HG03460 (cell line): ENCODE results near the gene RSPH6A.

ENCODE experiments used
- ATAC-seq: cut with Tn5 transposase; IDR thresholded peaks from one replicate; pipeline ENCODE4 v1.9.1; 2021; ENCODE audit not compliant: unreplicated experiment

The RSPH6A gene

DNA sequence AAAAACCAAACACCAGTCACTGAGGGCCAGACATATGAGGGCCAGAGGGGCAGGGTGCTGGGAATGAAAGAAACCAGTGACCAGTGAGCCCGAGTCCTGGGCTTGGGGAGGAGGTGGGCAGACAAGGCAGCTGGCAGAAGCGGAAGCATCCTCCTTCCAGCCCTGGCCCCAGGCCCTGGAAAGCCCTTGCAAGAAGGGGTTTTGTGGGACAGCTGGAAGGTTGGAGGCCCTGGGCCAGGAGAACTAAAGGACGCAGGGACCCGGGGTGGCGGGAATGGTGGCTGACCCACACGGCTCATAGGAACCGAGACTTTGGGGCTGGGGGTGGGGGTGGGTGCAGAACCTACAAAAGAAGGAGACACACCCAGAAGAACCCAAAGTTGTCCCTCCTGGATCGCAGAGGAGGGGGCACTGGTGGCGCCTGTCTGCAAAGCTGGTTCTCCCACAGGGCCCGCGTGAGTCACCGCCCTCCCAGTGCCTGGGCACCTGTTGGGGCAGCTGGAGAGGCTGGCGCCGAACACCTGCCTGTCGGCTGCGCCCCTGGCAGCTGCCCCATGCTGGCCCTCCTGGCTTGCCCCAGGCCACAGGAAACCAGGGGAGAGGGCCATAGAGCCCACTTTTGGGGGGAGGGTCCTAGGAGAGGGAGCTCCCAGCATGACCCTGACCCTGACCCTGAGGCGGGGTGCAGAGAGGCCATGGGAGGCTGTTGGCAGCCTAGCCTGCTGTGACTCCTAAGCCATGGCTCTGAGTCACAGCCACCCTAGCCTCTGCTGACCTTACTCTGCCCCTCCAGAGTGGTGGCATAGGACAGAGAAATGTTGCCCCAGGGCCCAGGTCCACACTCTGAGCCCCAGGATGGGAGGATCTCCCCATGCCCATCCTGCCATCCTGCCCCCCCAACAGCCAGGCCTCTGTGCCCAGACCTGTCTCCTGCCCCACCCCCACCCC, 33.6 kb downstream of the RSPH6A start:
- ATAC-seq: no peak

DNA sequence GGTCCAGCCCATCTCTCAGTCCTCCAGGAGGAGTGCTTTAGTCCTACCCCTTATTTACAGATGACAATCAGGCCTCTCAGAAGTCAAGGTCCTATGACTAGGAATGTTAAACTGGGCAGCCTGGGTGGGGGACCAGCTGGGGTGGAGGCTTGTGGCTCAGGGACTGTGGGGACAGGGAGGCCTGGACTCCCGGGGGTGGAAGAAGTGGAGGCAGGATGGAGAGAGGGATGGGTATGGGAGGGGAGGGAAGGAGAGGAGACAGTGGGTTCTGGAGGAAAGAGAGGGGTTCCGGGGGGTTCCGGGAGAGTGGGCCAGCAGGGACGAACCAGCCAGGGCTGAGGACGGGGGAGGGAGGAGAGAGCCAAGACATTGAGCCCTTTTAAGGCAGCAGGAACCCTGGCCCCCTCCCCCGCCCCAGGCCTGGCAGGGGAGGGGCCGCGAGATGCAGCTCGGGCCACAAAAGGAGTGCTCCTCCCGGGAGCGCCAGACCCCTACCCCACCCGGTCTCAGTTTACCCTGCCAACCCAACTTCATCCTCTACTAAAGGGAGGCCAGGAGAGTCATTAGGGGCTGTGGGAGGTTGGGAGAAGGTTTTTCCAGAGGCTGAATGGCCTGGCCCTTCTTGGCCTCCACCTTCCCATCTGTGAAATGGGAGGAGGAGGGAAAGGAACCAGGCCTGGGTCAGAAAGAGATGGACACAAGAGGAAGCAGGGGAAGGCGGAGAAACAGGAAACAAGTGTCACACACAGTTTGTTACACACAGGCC, 34.5 kb downstream of the RSPH6A start:
- ATAC-seq: no peak

DNA sequence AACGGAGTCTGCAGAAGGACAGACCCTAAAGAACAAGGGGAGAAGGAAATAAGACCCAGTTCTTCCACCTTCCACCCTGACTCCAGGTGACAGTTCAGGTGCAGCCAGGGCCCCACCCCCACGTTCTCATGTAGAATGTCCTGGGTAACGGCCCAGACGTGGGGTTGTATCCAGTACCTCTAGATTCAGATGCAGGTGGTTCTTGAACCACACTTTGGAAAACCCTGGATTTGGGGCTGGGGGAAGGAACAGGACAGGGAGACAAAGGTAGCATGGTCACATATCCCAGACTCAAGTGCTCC, 35.0 kb downstream of the RSPH6A start:
- no peak for ATAC-seq

DNA sequence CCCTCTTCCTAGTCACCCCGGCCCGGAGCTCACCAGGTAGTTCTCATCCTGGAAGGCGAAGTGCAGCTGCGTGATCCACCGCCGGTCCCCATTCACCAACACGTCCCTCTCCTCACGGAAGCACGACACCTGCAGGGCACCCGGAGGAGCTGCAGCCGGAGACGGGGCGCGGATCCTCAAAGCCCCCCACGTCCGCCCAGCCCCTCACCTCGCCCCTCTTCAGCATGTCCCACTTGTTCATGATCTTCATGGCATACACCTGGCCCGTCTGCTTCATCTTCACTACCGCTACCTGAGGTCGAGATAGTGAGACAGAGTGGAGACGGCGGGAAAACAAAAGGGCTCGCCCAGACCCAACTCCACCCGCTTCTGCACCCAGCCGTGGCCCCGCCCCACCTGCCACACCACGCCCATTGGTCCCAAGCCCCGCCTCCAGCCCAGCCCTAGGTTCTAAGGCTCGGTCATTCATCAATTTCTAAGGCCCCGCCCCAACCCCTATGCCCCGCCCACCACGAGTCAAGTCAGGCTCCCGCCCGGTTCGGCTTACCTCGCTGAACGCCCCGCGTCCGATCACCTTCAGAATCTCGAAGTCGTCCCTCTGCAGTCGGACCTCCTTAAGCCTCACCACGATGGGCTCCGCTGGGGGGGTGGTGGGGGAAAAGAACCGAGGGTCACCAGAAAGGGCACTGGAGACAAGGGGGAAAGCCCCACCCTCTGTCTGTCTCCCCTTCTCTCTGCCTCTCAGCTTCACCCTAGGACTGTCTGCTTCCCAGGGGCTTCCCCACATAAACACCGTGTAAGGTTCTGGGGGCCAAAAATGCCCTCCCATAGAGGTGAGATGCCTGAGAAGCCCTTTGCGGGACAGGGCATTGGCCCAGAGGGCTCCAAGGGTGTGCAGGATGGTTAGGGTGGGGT, 35.6 kb downstream of the RSPH6A start:
- peak; percentile 78 for ATAC-seq

DNA sequence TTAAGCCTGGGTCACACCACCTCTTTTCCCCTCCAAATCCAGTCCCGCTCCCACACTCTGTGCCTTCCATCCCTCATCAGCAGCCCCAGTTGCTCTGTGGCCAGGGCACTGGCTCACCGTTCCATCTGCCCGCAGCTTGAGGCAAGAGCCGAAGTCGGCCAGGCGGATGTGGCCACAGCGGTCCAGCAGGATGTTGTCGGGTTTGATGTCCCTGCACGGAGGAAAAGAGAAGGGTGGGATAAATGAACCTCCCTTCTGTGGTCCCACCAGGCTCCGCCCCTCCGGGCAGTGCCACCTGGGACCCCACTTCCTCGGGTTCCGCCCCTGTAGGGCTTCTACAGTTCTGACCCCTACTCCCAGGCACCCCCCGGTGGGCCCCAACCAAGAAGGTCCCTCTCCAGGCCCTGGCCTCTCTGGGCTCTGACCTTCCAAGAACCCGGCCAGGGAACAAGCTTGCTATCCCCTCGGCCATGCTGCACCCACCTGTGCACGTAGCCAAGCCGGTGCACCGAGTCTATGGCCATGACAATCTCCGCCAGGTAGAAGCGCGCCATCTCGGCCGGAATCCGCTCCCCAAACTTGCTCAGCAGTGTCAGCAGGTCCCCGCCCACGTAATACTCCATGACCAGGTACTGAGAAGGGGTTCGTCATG, 37.0 kb downstream of the RSPH6A start:
- ATAC-seq: no peak

DNA sequence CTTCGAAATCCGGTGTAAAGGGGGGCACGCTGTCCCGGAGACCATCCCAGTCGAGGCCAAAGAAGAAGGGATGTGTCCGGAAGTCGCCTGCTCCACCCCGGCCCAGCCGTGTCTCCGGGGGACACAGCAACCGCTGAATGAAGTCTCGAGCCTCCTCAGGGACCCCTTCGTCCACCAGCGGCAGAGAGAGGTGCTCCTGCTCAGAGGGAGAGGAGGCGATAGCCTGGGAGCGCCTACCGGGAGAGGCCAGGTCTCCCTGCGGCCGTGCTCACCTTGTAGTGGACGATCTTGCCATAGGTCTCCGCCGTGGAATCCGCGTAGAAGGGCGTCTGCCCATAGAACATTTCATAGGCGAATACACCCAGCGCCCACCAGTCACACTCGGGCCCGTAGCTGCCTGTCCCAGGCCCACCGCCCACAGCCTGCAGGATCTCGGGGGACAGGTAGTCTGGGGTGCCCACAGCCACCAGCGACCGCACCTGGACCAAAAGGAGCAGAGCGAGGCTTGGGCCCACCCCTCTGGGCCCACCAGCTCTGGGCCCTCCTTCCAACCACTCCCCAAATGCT, 37.6 kb downstream of the RSPH6A start:
- no peak for ATAC-seq

DNA sequence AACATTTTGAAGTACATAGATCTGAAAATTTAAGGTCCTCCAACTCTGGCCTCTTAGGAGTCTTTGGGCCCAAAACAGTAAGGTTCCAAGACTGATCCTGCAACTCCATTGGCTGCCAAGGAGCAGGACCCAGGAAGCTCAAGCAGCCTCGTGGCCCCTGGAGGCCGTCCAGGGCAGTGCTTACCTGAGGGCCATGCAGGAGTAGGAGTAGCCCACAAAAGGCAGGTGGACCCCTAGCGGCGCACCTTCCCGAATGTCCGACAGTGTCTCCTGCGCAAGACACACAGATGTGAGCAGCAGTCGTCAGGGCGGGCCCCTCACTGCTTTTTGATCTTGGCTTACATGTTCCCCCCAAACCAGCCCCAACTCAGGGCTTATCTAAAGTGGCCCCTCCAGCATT, 40.3 kb downstream of the RSPH6A start:
- no peak for ATAC-seq

DNA sequence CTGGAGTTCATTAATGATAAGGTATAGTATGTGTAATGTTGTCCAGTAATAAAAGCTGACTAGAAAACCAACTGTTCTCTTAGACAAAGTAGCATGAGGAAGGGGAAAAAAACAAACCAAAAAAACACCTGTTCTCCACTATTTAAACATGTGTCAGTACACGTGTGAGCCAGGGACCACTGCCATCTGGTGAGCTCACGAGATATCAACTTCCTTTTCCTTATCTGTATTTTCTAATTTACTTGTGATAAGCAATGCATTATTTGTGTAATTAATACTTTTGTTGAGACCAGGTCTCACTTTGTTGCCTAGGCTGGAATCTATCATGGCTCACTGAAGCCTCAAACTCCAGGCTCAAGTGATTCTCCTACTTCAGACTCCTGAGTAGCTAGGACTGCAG, 41.7 kb downstream of the RSPH6A start:
- ATAC-seq: no peak

DNA sequence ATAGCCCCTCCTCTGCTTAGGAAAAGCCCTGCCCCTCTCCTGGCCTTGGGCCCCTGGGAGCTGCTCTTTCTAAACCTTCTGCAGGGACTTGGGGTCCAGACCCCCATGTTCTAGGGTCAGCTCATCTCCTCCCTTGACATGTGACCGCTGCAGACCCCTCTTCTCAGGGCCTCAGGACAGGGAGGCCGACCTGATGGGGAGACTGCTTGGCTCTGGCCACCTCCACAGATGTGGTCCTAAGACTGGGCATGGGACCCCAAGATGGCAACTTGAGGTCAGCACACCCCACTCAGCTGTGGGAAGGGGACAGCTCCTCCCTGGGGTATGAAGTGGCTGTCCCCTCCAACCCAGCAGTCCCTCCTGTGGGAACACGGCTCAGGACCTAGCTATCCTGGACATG, 42.2 kb downstream of the RSPH6A start:
- no peak for ATAC-seq

DNA sequence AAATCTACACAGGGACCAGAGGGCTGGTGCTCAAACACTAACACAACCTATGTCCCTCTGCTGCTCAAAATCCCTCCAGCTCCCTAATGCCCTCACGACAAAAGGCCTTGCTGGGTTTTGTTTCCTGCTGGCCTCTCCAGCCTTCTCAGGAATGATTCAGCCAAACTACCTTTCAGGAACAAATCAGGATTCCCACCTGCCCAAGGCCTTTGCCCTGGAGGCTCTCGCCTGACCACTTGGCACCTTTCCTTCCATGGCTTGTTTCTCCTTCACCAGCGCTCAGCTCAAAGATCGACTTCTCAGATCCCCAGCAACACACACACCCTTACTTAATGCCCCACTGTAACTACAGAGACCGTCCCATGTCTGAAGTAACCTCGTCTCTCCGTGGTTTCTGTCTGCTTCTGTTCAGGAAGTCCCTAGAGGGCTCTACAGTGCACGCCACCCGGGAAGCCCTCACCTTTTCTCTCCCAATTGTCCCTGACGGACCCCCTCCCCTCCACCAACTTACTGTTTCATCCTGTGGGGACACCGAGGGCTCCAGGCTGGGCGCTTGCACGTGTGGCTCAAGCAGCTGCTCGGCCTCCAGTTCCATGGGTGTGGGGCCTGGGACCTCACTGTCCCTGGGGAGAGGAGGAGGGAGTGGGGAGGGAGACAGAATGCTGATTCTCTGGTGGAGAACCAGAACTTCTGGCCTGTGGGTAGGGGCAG, 42.8 kb downstream of the RSPH6A start:
- no peak for ATAC-seq

DNA sequence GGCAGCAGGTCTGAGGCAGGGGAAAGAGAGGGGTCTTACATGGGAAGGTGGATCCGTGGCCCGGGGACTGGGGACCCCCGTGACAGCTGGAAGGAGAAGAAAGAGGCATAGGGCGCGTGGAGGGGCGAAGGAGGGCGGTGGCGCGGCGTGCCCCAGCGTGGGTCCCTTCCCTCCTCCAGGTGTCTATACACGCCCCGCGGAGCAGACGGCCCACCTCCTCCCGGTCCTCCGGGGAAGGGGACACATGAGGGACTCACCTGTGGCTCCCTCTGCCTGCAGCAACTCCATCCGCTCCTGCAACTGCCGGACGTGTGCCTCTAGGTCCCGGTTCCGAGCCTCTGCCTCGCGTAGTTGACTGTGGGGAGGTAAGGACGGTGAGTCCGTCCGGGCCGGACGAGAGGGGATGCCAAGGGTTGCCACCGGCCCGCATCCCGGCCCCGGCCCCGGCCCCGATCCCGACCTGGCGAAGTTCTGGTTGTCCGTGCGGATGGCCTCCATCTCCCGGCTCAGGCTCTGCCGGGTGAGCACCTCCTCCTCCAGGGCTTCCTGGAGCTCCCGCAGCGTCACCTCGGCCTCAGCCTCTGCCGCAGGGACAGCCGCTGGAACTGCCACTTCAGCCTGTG, 43.7 kb downstream of the RSPH6A start:
- ATAC-seq: no peak

DNA sequence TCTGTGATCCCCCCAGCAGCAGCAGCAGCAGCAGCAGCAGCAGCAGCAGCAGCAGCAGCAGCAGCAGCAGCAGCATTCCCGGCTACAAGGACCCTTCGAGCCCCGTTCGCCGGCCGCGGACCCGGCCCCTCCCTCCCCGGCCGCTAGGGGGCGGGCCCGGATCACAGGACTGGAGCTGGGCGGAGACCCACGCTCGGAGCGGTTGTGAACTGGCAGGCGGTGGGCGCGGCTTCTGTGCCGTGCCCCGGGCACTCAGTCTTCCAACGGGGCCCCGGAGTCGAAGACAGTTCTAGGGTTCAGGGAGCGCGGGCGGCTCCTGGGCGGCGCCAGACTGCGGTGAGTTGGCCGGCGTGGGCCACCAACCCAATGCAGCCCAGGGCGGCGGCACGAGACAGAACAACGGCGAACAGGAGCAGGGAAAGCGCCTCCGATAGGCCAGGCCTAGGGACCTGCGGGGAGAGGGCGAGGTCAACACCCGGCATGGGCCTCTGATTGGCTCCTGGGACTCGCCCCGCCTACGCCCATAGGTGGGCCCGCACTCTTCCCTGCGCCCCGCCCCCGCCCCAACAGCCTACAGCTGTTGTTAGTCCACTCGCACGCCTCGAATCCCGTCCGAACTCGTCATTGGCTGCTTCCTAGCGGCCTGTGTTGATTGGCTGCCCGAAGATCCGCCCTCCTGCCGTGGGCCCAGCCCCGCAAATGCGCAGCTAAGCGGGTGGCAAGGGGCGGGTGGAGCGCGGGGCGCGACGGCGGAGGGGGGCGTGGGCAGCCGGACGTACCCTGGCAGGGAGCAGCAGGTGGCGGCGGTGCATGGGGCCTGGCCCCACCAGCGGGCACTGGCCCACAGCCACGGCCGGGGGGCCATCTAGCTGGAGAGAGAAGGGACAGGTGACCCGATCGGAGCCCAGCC, 44.7 kb downstream of the RSPH6A start:
- ATAC-seq: peak; percentile 44

DNA sequence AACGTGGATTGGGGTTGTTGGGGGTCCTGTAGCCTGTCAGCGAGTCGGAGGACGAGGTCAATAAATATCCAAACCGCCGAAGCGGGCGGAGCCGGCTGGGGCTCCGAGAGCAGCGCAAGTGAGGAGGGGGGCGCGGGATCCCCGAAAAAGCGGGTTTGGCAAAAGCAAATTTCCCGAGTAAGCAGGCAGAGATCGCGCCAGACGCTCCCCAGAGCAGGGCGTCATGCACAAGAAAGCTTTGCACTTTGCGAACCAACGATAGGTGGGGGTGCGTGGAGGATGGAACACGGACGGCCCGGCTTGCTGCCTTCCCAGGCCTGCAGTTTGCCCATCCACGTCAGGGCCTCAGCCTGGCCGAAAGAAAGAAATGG, 45.3 kb downstream of the RSPH6A start:
- ATAC-seq: no peak

DNA sequence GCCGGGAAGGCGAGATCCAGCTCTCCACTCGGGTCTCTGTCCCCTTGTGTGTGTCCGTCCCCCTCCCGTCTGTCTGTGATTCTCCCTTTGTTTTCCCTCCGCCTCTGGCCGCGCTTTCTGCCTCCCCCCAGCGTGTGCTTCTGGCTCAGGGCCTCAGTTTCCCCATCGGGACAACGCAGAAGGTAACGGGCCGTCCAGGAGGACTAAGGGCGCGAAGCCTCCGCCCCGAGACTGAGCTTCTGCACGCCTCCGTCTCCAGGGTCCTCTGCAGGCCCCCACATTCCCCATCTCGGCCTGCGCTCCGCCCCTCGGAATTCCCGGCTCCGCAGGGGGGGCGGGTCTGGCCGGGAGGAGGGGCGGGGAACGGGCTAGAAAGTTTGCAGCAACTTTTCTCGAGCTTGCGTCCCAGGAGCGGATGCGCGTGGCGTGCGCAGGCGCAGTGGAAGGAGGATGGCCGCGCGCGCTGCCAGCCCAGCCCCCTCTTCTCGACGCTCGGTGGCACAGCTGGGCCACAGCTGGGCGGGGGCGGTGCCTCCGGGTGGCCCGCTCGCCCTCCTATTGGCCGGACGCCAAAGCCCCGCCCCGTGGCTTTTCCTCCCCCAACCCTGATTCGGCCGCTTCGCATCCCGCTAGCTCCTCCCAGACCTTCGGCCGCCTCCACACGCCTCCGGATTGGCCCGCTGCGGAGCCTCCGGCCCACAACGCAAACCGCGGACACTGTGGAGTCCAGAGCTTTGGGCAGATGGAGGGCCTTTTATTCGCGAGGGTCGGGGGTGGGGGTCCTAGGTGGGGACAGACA, 45.9 kb downstream of the RSPH6A start, which contains the start of gene SIX5:
TSS of gene SIX5 (minus strand) at position 269 of the 799 bp plus-strand sequence. CDS start 408 bp downstream, outside the sequence.
- peak; percentile 45 for ATAC-seq

DNA sequence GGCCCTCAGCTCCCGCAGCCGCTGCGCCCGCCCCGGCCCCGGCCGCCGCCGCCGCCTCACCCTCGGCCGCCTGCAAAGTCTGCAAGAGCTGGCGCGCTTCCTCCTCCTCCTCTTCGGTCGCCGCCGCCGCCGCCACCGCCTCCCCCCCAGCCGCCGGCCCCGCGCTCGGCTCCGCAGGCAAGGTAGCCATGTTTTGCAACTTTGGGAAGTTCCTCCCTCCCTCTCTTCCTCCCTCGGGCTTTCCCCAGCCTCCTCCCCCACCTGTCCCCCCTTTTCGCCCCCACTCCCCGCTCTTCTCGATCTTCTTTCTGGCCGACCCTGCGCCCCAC, 46.5 kb downstream of the RSPH6A start:
- ATAC-seq: no peak

DNA sequence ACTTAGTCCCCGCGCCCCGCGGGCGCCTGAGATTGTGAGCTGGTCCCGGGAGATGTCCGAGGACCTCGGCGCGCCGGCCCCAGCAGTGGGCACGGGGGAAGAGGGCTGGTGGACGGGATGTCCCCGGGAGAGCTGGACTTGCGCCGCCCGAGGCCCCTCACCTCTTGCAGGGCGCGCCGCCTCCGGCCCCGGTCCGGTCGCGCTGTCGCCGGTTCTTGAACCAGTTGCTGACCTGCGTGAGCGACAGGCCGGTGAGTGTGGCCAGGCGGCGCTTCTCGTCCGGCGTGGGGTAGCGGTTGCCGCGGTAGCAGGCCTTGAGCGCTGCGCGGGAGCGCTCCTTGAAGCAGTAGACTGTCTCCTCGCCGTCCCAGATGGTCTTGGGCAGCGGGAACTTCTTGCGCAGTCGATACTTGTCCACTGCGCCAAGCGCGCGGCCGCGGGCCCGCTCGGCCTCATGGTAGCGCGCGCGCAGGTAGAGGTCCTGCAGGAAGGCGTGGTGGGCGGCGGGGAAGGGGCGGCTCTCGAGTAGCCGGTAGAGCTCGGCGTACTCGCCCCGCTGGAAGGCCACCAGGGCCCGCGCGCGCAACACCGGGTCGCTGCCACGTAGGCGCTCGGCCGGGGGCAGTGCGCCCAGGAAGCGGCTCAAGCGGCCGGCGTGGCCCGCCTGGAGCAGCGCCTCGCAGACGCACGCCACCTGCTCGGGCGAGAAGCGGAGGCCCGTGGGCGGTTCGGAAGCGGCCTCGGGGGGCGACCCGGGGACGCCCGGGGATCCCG, 47.0 kb downstream of the RSPH6A start:
- ATAC-seq: no peak

DNA sequence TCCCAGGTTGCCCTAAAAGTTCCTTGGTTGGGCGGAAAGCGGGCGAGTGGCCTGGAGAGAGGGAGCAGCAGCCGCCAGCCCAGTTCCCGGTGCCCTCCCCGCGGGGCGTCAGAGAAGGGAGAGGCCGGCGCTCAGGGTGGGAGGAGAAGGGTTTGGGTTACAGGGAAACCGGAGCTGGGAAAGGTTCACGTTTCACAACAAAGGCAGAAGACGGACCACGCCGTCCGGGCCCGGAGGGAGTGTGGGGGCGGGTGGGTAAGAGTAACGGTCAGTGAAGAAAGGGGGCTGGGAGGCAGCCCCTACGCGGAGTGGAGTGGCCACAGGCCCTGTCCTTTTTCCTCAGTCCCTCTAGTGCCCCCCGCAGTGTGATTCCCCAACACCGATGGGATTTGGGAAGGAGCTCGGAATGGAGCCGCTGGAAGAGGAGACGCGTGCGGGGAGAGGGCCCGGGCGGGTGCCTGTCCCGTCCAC, 47.7 kb downstream of the RSPH6A start:
- ATAC-seq: no peak
